ENCODE measurements around the gene HNF1A.
"Not testable (repeated sequence)": the region's sequence is repeated elsewhere in the genome, so short reads cannot be mapped to it uniquely, and the experiment has no call there.

The HNF1A gene

GRCh38 chr12:120978296-120979219, at the start of gene HNF1A:
HNF1A (plus strand) TSS chr12:120978543; CDS start chr12:120978769, 226 bp downstream.
- DNase-seq = no peak

- no peak for DNase-seq
Observed at GRCh38 chr12:120928864-120929652, 49.3 kb upstream of the HNF1A start.

- DNase-seq = no peak
Observed at GRCh38 chr12:120930032-120930431, 48.3 kb upstream of the HNF1A start.

GRCh38 chr12:120932058-120932457, 46.3 kb upstream of the HNF1A start:
- no peak for DNase-seq

GRCh38 chr12:120932956-120933526, 45.3 kb upstream of the HNF1A start:
- no peak for DNase-seq

- DNase-seq = no peak
Observed at GRCh38 chr12:120933786-120934185, 44.6 kb upstream of the HNF1A start.

- DNase-seq = no peak
Observed at GRCh38 chr12:120936197-120936596, 42.1 kb upstream of the HNF1A start.

GRCh38 chr12:120938496-120938895, 39.8 kb upstream of the HNF1A start:
- no peak for DNase-seq

GRCh38 chr12:120939523-120939922, 38.8 kb upstream of the HNF1A start:
- DNase-seq = no peak

GRCh38 chr12:120940006-120940405, 38.3 kb upstream of the HNF1A start:
- no peak for DNase-seq

- DNase-seq = no peak
Observed at GRCh38 chr12:120940799-120941198, 37.5 kb upstream of the HNF1A start.

GRCh38 chr12:120941412-120941811, 36.9 kb upstream of the HNF1A start:
- no peak for DNase-seq

GRCh38 chr12:120941846-120942405, 36.4 kb upstream of the HNF1A start:
- no peak for DNase-seq

GRCh38 chr12:120943482-120943881, 34.9 kb upstream of the HNF1A start:
- no peak for DNase-seq

GRCh38 chr12:120944645-120945217, 33.6 kb upstream of the HNF1A start:
- DNase-seq = peak; percentile 88

GRCh38 chr12:120945516-120945915, 32.8 kb upstream of the HNF1A start:
- DNase-seq = not testable (repeated sequence)

- DNase-seq = not testable (repeated sequence)
Observed at GRCh38 chr12:120950260-120950799, 28.0 kb upstream of the HNF1A start.

GRCh38 chr12:120950807-120951206, 27.5 kb upstream of the HNF1A start:
- no peak for DNase-seq

GRCh38 chr12:120955232-120955631, 23.1 kb upstream of the HNF1A start:
- DNase-seq = no peak

GRCh38 chr12:120956579-120957300, 21.6 kb upstream of the HNF1A start:
- no peak for DNase-seq

- no peak for DNase-seq
Observed at GRCh38 chr12:120959111-120959878, 19.0 kb upstream of the HNF1A start.
